Panc1 (cell line): ENCODE data around the gene ANKRD33B.
"Not testable (repeated sequence)": the region's sequence is repeated elsewhere in the genome, so short reads cannot be mapped to it uniquely, and the experiment has no call there.

Source experiments
- CTCF ChIP-seq: fragments of 450-650 bp; IDR thresholded peaks from 2 replicates; pipeline ENCODE4 v1.5.1; 2017; ENCODE audit warnings: mild to moderate bottlenecking
- POLR2AphosphoS5 ChIP-seq: IDR thresholded peaks from 2 replicates; pipeline ENCODE4 v1.6.1; 2012; ENCODE audit warnings: mild to moderate bottlenecking, low read depth, low read length, moderate library complexity
- TCF7L2 ChIP-seq: IDR thresholded peaks from 2 replicates; pipeline ENCODE4 v1.6.1; 2011; ENCODE audit warnings: mild to moderate bottlenecking, low read depth, low read length, inconsistent platforms
- TF ChIP-seq, protein P1 (sequence below), 2 experiments: IDR thresholded peaks; 2 replicates each; pipeline ENCODE4 v1.6.1; 2011 to 2012; ENCODE audit warnings: low read depth in 2 of 2, control low read depth in 1 of 2, low read length in 1 of 2, mild to moderate bottlenecking in 1 of 2, moderate library complexity in 1 of 2; ENCODE audit not compliant: insufficient read depth in 1 of 2

DNA sequence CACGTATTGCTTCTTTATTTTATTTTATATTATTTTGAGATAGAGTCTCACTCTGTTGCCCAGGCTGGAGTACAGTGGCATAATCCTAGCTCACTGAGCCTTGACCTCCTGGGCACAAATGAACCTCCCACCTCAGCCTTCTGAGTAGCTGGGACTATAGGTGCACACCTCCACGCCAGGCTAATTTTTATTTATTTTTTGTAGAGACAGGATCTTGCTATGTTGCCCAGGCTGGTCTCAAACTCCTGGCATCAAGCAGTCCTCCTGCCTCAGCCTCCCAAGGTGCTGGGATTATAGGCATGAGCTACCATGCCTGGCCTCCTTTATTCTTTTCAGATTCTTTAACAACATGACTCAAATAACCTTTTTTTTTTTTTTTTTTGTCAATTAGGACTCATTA, 6.7 kb downstream of the ANKRD33B start:
- TF ChIP-seq CTCF, POLR2AphosphoS5, TCF7L2: not testable (repeated sequence)
- TF ChIP-seq, protein P1, sequence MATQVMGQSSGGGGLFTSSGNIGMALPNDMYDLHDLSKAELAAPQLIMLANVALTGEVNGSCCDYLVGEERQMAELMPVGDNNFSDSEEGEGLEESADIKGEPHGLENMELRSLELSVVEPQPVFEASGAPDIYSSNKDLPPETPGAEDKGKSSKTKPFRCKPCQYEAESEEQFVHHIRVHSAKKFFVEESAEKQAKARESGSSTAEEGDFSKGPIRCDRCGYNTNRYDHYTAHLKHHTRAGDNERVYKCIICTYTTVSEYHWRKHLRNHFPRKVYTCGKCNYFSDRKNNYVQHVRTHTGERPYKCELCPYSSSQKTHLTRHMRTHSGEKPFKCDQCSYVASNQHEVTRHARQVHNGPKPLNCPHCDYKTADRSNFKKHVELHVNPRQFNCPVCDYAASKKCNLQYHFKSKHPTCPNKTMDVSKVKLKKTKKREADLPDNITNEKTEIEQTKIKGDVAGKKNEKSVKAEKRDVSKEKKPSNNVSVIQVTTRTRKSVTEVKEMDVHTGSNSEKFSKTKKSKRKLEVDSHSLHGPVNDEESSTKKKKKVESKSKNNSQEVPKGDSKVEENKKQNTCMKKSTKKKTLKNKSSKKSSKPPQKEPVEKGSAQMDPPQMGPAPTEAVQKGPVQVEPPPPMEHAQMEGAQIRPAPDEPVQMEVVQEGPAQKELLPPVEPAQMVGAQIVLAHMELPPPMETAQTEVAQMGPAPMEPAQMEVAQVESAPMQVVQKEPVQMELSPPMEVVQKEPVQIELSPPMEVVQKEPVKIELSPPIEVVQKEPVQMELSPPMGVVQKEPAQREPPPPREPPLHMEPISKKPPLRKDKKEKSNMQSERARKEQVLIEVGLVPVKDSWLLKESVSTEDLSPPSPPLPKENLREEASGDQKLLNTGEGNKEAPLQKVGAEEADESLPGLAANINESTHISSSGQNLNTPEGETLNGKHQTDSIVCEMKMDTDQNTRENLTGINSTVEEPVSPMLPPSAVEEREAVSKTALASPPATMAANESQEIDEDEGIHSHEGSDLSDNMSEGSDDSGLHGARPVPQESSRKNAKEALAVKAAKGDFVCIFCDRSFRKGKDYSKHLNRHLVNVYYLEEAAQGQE (IDR thresholded peaks at IDR 0.05; ENCODE audit: insufficient read depth in 1 of 2, low read depth in 2 of 2, low read length in 1 of 2), result not testable (repeated sequence)
